Measurements from ENCODE around the gene PEX5L.
"Not testable (repeated sequence)": the region's sequence is repeated elsewhere in the genome, so short reads cannot be mapped to it uniquely, and the experiment has no call there.

Gene PEX5L

GRCh38 chr3:179828738-179829137 lies 208.0 kb downstream of the PEX5L start:
- DNase-seq = no peak

DNA sequence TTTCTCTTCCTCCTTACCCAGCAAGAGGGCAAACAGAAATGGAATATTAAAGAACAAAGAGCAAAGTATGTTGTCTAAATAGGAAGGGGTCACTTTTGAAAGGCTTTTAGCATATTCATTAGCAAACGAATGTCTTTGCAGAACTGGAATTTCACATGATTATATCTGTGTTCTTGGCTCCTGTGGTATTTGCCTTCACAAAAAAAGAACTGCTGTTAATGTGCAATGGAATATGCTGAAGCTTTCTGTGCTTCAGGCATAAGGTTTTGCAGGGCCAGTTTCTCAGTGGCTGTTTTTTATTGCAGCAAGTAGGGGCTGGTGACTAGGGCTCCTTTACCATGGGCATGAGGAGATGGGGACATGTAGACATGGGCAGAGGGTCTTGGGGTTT lies 210.5 kb downstream of the PEX5L start:
- DNase-seq = no peak

- no peak for DNase-seq
Observed at GRCh38 chr3:179825527-179826246, 211.1 kb downstream of the PEX5L start.

DNA sequence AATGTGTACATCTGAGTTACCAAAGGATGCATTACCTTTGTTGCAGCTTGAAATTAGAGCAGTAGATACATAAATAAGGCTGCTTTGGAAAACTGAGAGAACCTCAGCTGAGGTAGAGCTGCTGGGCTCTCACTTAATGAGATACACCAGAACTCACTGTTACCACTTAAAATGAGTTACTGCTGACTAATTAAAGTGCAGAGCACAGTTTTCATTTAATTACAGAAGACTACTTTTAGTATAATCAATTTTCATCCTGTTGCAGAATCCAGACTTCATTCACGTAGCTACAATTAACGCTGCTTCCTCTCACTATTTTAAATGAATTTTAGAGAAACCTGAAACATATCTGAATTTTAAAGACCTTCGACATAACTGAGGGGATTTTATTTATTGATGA lies 214.4 kb downstream of the PEX5L start:
- no peak for DNase-seq

GRCh38 chr3:179819379-179819778 lies 217.4 kb downstream of the PEX5L start:
- peak in 1 of 2 donors; percentile 18 for DNase-seq

DNA sequence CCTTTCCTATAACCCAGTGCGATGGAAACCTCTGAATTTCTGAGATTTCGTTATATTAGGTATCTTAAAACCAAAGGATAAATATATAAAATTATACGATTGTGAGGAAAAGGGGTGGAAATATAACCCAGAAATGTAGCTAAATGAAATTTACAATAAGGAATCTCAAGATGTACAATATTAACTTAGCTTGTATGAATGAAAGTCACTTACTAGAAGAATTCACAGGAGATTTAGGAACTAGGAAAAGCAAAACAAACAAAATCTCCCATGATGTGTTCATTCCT lies 224.7 kb downstream of the PEX5L start:
- DNase-seq = no peak

DNA sequence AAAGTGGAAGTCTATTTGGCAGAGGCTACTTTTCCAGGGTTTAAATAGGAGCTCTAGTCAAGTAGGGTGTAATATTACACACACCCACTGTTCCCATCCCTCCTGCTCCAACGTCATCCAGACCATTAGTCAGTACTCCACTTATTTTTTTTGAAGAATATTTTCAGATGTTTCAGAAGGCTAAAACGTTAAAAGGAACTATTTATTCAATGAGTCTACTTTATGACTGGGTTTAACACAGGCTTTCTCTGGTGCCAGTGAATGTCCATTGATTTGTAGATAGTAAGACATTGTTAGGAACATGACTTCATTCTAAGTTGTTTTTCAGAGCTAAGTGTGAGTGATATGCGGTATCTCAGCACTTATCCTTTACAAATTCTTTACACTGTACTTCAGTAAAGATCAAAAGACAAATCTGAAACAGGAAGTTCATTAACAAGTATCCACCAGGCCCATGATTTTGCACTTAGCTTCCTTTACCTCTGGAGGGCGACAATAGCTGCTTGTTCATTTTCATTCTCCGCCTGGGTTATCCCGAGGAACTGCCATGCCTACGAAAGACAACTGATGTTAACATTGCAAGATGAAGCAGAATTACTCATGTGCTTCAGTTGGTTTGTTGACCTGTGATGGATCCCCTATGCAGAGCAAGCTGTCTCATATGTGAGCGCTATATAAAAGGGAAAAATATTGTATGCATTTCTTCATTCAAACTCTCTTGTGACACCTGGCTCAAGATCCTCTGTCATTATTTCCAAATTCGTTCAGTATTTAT lies 225.2 kb downstream of the PEX5L start:
- DNase-seq = peak; percentile 80 to 84

GRCh38 chr3:179809639-179810038 lies 227.1 kb downstream of the PEX5L start:
- no peak for DNase-seq

DNA sequence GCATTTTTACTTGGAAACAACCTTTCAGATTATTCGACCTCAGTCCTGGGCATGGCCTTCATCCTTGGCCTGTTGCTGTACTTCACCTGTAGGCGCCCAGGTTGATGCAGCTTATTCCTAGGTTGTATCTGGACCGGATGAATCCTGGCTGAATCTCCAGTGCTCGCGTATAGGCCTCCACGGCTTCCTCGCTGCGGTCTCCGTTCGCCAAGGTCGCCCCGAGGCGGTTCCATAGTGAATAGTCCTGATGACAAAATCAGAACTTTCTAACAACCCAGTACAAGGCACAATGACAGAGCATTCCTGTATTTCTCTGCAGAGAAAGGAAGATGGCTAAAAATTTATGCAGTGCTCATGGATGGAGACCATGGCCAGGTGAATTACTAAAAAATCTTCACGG lies 229.1 kb downstream of the PEX5L start:
- DNase-seq = no peak

DNA sequence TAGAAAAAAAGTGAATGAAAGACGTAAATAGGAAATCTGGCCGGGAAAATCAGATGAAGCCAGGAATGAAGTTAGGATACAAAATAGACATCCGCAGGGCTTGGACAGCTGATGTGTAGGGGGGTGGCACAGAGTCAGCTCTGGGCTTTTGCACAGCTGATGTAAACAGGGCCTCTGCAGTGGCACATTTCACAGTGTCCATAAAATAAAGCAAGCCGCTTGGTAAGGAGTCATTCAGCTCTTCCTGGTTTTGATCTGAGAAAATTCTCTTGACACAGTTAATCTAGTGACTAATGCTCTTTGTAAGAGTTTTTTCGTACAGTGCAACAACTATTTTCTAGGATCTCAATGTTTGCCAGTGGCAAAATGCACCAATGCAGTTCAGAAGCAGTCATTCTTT lies 230.6 kb downstream of the PEX5L start:
- DNase-seq = no peak

DNA sequence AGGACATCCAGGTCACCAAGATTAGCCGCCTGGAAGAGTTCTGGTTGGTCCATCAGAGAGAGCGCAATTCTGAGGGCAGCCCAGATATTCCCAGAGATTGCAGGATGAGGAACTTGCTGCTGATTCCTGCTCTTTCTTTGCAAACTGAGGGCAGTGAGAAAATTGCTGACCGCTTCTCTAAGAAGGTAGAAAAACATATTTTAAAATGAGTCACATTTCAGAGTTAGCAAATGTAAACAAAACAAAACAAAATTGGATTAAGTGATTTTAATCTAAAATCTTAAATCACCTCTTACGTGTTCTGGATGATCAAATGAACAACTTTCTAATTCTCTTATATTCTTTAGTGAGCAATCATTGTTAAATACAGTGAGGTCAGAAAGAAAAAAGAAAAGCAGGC lies 234.9 kb downstream of the PEX5L start:
- peak; percentile 9 to 25 for DNase-seq

- DNase-seq = peak; percentile 95 to 99
Observed at GRCh38 chr3:179801263-179801662, 235.5 kb downstream of the PEX5L start.

- no peak for DNase-seq
Observed at GRCh38 chr3:179797192-179797591, 239.5 kb downstream of the PEX5L start.

DNA sequence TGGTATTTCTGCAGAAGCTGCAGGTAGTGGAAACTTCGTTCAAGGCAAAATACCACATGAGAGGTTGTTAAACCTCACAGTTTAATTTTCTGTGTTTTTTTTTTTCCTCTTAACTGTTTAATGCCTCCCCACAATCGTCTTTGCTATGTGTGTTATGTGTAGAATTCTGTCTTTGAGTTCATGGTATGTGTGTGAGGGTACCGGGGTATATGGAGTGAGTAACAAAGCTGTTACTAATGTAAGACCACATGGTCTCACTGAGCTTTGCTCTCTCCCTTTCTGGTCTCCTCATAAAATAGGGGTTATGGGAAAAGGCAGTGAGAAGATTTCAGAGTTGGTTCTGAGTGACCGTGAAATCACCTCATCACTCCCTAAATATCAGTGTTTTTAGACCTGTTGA lies 240.3 kb downstream of the PEX5L start:
- no peak for DNase-seq

GRCh38 chr3:179794355-179794754 lies 242.4 kb downstream of the PEX5L start:
- no peak for DNase-seq

DNA sequence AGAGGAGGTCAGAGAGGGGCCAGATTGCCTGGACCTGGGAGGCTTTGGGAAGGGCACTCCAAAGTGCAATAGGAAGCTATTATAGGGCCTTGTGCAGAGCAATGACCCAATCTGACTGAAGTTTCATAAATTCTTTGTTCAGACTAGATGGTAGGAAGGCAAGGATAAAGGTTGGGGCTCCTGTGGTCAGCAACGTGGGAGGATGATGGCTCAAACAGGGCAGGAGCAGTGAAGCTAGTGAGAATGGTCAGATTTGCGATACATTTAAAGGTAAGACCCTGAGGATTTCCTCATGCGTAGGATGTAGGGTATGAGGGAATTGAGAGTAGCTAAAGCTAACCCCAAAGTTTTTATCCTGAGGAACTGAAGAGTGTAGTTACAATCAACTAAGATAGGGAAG lies 244.9 kb downstream of the PEX5L start:
- no peak for DNase-seq

DNA sequence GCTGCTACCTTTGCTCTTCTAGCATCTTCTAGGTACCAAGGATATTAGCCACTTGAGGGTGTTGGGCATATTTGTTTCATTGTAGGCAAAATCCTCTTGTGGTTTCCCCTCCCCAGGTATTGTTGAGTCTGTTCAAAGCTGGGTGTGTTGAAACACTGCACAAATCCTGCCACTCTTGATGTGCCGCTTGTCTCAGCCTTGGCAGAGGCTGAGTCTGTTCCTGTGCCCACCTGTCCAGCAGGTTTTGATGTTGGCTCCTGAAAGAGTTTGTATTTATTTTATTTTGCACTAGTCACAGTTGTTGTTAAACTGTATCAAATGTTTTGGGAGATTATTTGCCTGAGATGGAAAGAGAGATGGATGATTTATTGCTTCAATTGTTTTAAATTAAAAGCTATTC lies 247.7 kb downstream of the PEX5L start:
- DNase-seq = no peak

GRCh38 chr3:179782841-179783240 lies 253.9 kb downstream of the PEX5L start:
- not testable (repeated sequence) for DNase-seq

DNA sequence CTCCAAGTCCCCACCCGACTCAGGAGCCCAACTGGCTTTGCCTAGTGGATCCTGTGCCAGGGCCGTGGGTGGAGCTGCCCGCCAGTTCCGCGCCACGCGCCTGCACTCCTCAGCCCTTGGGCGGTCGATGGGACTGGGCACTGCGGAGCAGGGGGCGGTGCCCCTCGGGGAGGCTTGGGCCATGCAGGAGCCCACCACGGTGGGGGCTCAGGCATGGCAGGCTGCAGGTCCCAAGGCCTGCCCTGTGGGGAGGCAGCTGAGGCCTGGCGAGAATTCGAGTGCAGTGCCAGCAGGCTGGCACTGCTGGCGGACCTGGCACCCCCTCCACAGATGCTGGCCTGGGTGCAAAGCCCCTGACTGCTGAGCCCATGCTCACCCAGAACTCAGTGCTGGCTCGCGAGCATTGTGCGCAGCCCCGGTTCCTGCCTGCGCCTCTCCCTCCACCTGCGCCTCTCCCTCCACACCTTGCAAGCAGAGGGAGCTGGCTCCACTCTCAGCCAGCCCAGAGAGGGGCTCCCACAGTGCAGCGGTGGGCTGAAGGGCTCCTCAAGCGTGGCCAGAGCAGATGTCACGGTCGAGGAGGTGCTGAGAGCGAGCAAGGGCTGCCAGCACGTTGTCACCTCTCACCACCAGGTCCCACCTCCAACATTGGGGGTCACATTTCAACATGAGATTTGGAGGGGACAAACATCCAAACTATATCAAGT lies 261.2 kb downstream of the PEX5L start:
- DNase-seq = no peak

DNA sequence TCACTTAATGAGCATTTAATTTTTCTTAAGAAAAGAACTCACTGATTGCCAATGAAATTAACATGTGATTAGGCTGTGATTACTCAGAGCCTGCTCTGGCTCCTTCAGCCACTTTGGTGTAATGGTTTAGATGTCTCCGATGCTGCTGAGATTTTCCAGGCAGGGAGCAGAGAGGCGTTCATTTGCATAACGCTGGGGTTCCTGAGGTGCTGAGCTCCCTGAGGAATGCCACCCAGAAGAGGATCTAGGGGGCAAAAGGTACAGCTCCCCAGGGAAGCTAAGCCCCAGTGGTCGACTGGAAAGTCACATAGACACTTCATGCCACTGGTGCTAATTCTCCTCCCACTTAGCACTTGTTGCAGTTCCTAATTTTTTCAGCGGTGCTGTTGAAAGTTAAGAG lies 264.4 kb downstream of the PEX5L start:
- no peak for DNase-seq

DNA sequence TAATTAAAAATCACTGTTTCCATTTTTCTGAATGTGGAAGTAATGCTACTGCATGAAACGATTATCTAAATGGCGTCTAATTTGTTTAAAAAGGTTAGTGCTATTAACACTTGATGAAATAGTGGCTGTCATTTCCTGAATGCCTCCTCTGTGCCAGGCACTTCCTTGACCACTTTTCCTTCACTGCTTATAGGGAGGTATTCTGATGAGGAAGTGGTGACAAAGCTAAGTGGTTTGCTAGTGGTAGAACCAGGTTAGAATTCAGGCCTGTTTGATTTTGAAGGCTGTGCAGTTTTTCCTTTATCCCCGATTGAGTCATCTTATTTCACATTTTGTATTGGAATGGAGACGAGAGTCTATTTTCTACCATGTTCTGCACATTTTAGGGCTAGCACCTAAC lies 264.9 kb downstream of the PEX5L start:
- no peak for DNase-seq

DNA sequence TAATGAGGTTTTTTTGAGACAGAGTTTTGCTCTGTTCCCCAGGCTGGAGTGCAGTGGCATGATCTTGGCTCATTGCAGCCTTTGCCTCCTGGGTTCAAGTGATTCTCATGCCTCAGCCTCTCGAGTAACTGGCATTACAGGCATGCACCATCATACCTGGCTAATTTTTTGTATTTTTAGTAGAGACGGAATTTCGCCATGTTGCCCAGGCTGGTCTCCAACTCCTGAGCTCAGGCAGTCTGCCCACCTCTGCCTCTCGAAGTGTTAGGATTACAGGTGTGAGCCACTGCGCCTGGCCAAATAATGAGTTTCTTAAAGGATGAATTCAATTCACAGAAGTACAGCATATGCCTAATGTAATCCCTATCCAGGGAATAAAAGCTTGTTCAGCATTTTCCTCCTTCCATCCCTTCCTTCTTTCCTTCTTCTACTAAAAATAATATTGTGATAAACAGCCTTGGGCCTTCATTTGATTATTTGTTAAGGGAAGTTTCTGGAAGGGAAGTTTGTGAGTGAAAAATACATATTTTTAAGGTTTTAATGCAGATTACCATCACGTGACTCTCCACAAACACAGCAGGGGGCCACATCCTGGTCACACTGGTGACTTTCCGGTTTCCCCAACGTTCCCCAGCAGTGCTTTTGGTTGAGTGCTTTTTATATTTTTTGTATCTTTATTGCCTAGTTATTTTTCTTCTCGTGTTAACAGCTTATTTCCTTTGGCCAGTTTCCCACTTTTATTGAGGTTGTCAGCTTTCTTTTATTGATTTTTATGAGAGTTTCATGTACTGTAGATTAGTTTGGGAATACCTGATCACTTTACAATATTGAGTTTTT lies 267.1 kb downstream of the PEX5L start:
- no peak for DNase-seq

- peak; percentile 20 to 42 for DNase-seq
Observed at GRCh38 chr3:179768080-179768479, 268.7 kb downstream of the PEX5L start.
